NT2/D1 (cell line): ENCODE data around the gene WDR43.

Source experiments
- SUZ12 ChIP-seq: IDR thresholded peaks from 2 replicates; pipeline ENCODE4 v1.6.1; 2011; ENCODE audit not compliant: insufficient read length, insufficient read depth; ENCODE audit errors: extremely low read depth
- YY1 ChIP-seq: IDR thresholded peaks from 2 replicates; pipeline ENCODE4 v1.6.1; 2011; ENCODE audit not compliant: insufficient read length, insufficient read depth

GRCh38 chr2:28901841-28902240 lies 7.4 kb downstream of the WDR43 start:
- TF ChIP-seq YY1 (no peak), SUZ12 (no peak)
